IMR-90 (cell line): ENCODE data around the gene TRIM38. TPM values are rescaled to one million over a fixed set of nuclear protein-coding genes. Genes with fewer than 3 reads are reported as not detected.

ENCODE experiments used
- ATAC-seq: fragments of 200-7000 bp; cut with Tn5 transposase; 2 replicates; pipeline ENCODE4 v1.9.1; 2020; ENCODE audit warnings: low read depth, mild to moderate bottlenecking, moderate library complexity
- BruUV-seq: library from RNA; stranded (reverse); fragments of 400-500 nt; replicated peaks from 2 replicates; lab custom pipeline; 2021; lab: Mats Ljungman, UMichigan
- CTCF ChIA-PET: fragments of 300-600 bp; formaldehyde crosslinking; extraction: SDS; loops from one replicate; lab custom pipeline; 2021; ENCODE audit warnings: antibody characterized with exemption; lab: Yijun Ruan, JAX
- POLR2A ChIA-PET: fragments of 300-600 bp; sonication (Branson Sonifier 250); formaldehyde crosslinking; loops from one replicate; lab custom pipeline; 2022; ENCODE audit warnings: antibody characterized with exemption; ENCODE audit not compliant: unreplicated experiment; lab: Charles Lee
- DNase-seq: peaks from one replicate; pipeline ENCODE4 v3.0.0; 2013
- H2AFZ ChIP-seq: replicated peaks from 2 replicates; pipeline ENCODE3; 2013; ENCODE audit warnings: low read length, mild to moderate bottlenecking; ENCODE audit not compliant: poor library complexity
- H2AK5ac ChIP-seq: 2 replicates; pipeline ENCODE4 v1.6.1; 2013; ENCODE audit warnings: low read depth, low read length, inconsistent platforms
- H2AK9ac ChIP-seq: replicated peaks from 2 replicates; pipeline ENCODE3; 2013; ENCODE audit warnings: mild to moderate bottlenecking, low read depth, low read length, moderate library complexity; ENCODE audit not compliant: poor library complexity
- H2BK120ac ChIP-seq: 2 replicates; pipeline ENCODE4 v1.6.1; 2013; ENCODE audit warnings: low read depth, low read length, inconsistent platforms
- H2BK15ac ChIP-seq: 3 replicates; pipeline ENCODE4 v1.6.1; 2013; ENCODE audit warnings: low read depth, low read length, inconsistent platforms
- H2BK20ac ChIP-seq: 2 replicates; pipeline ENCODE4 v1.6.1; 2013; ENCODE audit warnings: low read depth, mild to moderate bottlenecking, inconsistent platforms, low read length, moderate library complexity
- H2BK5ac ChIP-seq: 2 replicates; pipeline ENCODE4 v1.6.1; 2013; ENCODE audit warnings: mild to moderate bottlenecking, low read depth, low read length, inconsistent platforms; ENCODE audit not compliant: poor library complexity, severe bottlenecking
- H3K14ac ChIP-seq: replicated peaks from 2 replicates; pipeline ENCODE4 v1.6.1; 2013; ENCODE audit warnings: low read depth, low read length, inconsistent platforms
- H3K18ac ChIP-seq: 2 replicates; pipeline ENCODE4 v1.6.1; 2013; ENCODE audit warnings: low read depth, low read length, control low read depth
- H3K23ac ChIP-seq: 2 replicates; pipeline ENCODE4 v1.6.1; 2013; ENCODE audit warnings: low read depth, low read length, inconsistent platforms
- H3K27ac ChIP-seq: 2 replicates; pipeline ENCODE4 v1.5.1; 2013; ENCODE audit warnings: mild to moderate bottlenecking, control low read depth, low read length; ENCODE audit not compliant: insufficient read depth
- H3K27me3 ChIP-seq: 2 replicates; pipeline ENCODE4 v1.6.1; 2013; ENCODE audit warnings: low read length; ENCODE audit not compliant: control insufficient read depth, insufficient read depth
- H3K36me3 ChIP-seq: 2 replicates; pipeline ENCODE4 v1.6.1; 2013; ENCODE audit warnings: low read length, mixed read lengths; ENCODE audit not compliant: control insufficient read depth, insufficient read depth
- H3K4ac ChIP-seq: 2 replicates; pipeline ENCODE4 v1.6.1; 2013; ENCODE audit warnings: low read depth, low read length, inconsistent platforms
- H3K4me1 ChIP-seq: 2 replicates; pipeline ENCODE4 v1.6.1; 2013; ENCODE audit warnings: low read length, mixed read lengths; ENCODE audit not compliant: control insufficient read depth, insufficient read depth
- H3K4me2 ChIP-seq: 2 replicates; pipeline ENCODE4 v1.6.1; 2013; ENCODE audit warnings: low read depth, mild to moderate bottlenecking, control low read depth, low read length, moderate library complexity
- H3K4me3 ChIP-seq: 2 replicates; pipeline ENCODE4 v1.5.1; 2013; ENCODE audit warnings: low read depth, mild to moderate bottlenecking, control low read depth, low read length, moderate library complexity; ENCODE audit not compliant: insufficient read depth
- H3K56ac ChIP-seq: 2 replicates; pipeline ENCODE4 v1.6.1; 2013; ENCODE audit warnings: low read length, inconsistent platforms; ENCODE audit not compliant: insufficient read depth; ENCODE audit errors: extremely low read depth
- H3K79me1 ChIP-seq, 2 experiments: 2 replicates each; pipeline ENCODE4 v1.6.1; 2013; ENCODE audit warnings: low read length in 2 of 2, inconsistent platforms in 1 of 2, low read depth in 1 of 2
- H3K9ac ChIP-seq: 2 replicates; pipeline ENCODE4 v1.6.1; 2013; ENCODE audit warnings: low read depth, low read length, control low read depth
- H3K9me1 ChIP-seq: 2 replicates; pipeline ENCODE4 v1.6.1; 2013; ENCODE audit warnings: low read length, inconsistent platforms; ENCODE audit not compliant: insufficient read depth
- H3K9me3 ChIP-seq: 2 replicates; pipeline ENCODE4 v1.6.1; 2013; ENCODE audit warnings: low read length; ENCODE audit not compliant: control insufficient read depth, insufficient read depth
- H4K20me1 ChIP-seq: 2 replicates; pipeline ENCODE4 v1.6.1; 2013; ENCODE audit warnings: low read length, inconsistent platforms; ENCODE audit not compliant: insufficient read depth
- H4K5ac ChIP-seq: 2 replicates; pipeline ENCODE4 v1.6.1; 2013; ENCODE audit warnings: mild to moderate bottlenecking, low read depth, low read length, control low read depth
- H4K8ac ChIP-seq, 2 experiments: 2 replicates each; pipeline ENCODE4 v1.6.1; 2013; ENCODE audit warnings: low read depth in 2 of 2, low read length in 2 of 2, control low read depth in 1 of 2, inconsistent platforms in 1 of 2
- H4K91ac ChIP-seq: 2 replicates; pipeline ENCODE4 v1.6.1; 2013; ENCODE audit warnings: low read depth, low read length, inconsistent platforms; ENCODE audit not compliant: insufficient read depth
- BHLHE40 ChIP-seq: fragments of 150-350 bp; IDR thresholded peaks from 2 replicates; pipeline ENCODE4 v1.6.1; 2016; ENCODE audit warnings: mild to moderate bottlenecking, low read depth, low read length
- CEBPB ChIP-seq: IDR thresholded peaks from 2 replicates; pipeline ENCODE4 v1.6.1; 2012; ENCODE audit warnings: low read depth, low read length, improper control_type of control experiment
- CHD1 ChIP-seq: IDR thresholded peaks from 2 replicates; pipeline ENCODE4 v1.6.1; 2012; ENCODE audit warnings: low read depth, low read length, improper control_type of control experiment
- FOS ChIP-seq: fragments of 150-350 bp; IDR thresholded peaks from 2 replicates; pipeline ENCODE4 v1.6.1; 2016; ENCODE audit warnings: low read depth, low read length
- MAFK ChIP-seq: IDR thresholded peaks from 2 replicates; pipeline ENCODE4 v1.6.1; 2012; ENCODE audit warnings: low read depth, low read length, improper control_type of control experiment
- MAZ ChIP-seq: IDR thresholded peaks from 2 replicates; pipeline ENCODE4 v1.6.1; 2012; ENCODE audit warnings: low read depth, mild to moderate bottlenecking, low read length, improper control_type of control experiment, moderate library complexity, borderline replicate concordance
- MXI1 ChIP-seq: IDR thresholded peaks from 2 replicates; pipeline ENCODE4 v1.6.1; 2012; ENCODE audit warnings: low read depth, mild to moderate bottlenecking, low read length, moderate library complexity, borderline replicate concordance
- NFE2L2 ChIP-seq: fragments of 150-350 bp; IDR thresholded peaks from 2 replicates; pipeline ENCODE4 v1.6.1; 2016; ENCODE audit warnings: low read depth, mild to moderate bottlenecking, low read length
- POLR2A ChIP-seq: IDR thresholded peaks from 2 replicates; pipeline ENCODE4 v1.6.1; 2012; ENCODE audit warnings: mild to moderate bottlenecking, low read depth, low read length
- RAD21 ChIP-seq: IDR thresholded peaks from 2 replicates; pipeline ENCODE4 v1.6.1; 2012; ENCODE audit warnings: low read length, improper control_type of control experiment
- RCOR1 ChIP-seq: IDR thresholded peaks from 2 replicates; pipeline ENCODE4 v1.6.1; 2012; ENCODE audit warnings: mild to moderate bottlenecking, low read length, improper control_type of control experiment; ENCODE audit not compliant: insufficient replicate concordance
- RFX5 ChIP-seq: IDR thresholded peaks from 2 replicates; pipeline ENCODE4 v1.8.0; 2012; ENCODE audit warnings: low read depth, mild to moderate bottlenecking, low read length, moderate library complexity
- SMC3 ChIP-seq: fragments of 150-350 bp; IDR thresholded peaks from 2 replicates; pipeline ENCODE4 v1.6.1; 2016; ENCODE audit warnings: low read depth, mild to moderate bottlenecking, antibody characterized with exemption, low read length, moderate library complexity
- USF2 ChIP-seq: fragments of 150-350 bp; IDR thresholded peaks from 2 replicates; pipeline ENCODE4 v1.6.1; 2017; ENCODE audit warnings: mild to moderate bottlenecking, antibody characterized with exemption, low read length, low read depth
- WGBS, 2 experiments: methylation state at CpG; one replicate each; pipeline versions ENCODE4 v1.1.5 to v1.1.7; 2013; ENCODE audit warnings: missing lambda C conversion rate in 2 of 2; ENCODE audit not compliant: insufficient read length in 1 of 2; ENCODE audit errors: extremely low coverage in 2 of 2; 5-methylcytosine and 5-hydroxymethylcytosine counted together
- dilution Hi-C: fragments of 300-500 bp; cut with HindIII; formaldehyde crosslinking; loops from one replicate; pipeline ENCODE4 v1.14.3; 2018; ENCODE audit warnings: low sequenced_read_pairs; ENCODE audit not compliant: unreplicated experiment
- in situ Hi-C: fragments of 300-500 bp; cut with MboI; formaldehyde crosslinking; loops from 3 replicates; pipeline ENCODE4 v1.14.3; 2019; ENCODE audit warnings: low sequenced_read_pairs, inconsistent platforms, mixed read lengths
- intact Hi-C: fragments of 100-400 bp; cut with micrococcal nuclease; formaldehyde crosslinking; loops from 2 replicates; pipeline ENCODE4 v1.10.0; 2022
- polyA plus RNA-seq, 3 experiments: library from polyadenylated mRNA; depleted of rRNA; stranded (reverse); fragments of >200 nt; gene quantifications; 2 replicates each; pipeline ENCODE4 v1.2.3, GENCODE V29; 2012; ENCODE audit warnings: low replicate concordance in 1 of 3
- total RNA-seq: library from RNA; depleted of rRNA; stranded (reverse); fragments of >200 nt; gene quantifications from 2 replicates; pipeline ENCODE4 v1.2.3, GENCODE V29; 2012
- TF ChIP-seq, protein P1 (sequence below): fragments of 150-350 bp; IDR thresholded peaks from 2 replicates; pipeline ENCODE4 v1.6.1; 2016; ENCODE audit warnings: low read depth, mild to moderate bottlenecking, low read length, moderate library complexity, borderline replicate concordance
- TF ChIP-seq, protein P2 (sequence below): conservative IDR thresholded peaks from 2 replicates; pipeline ENCODE4 v1.5.1; 2012; ENCODE audit warnings: mild to moderate bottlenecking, low read depth, low read length, improper control_type of control experiment

The TRIM38 gene
- total and polyA plus RNA-seq, 2 of the 4 experiments (the other 2 are of a cell fraction) = 4.1 to 6.3 TPM

GRCh38 chr6:26019261-26019830 is 56.7 kb downstream of the TRIM38 start:
- intact Hi-C loops = no loop called here
- CTCF ChIA-PET = no interaction called here
- no peak overlapping the region for H3K4me3 ChIP-seq
- H2BK15ac ChIP-seq = no peak overlapping the region
- peaks cover 4 to 10% of the 10 kb centered on the region in 2 experiments; a peak in 2 of 4 replicates for H3K79me1 ChIP-seq
- no peak overlapping the region for H2AK9ac ChIP-seq
- H3K27me3 ChIP-seq = no peaks in the 10 kb centered on the region
- peak overlapping the region; percentile 7 for H2BK5ac ChIP-seq
- no peaks in the 10 kb centered on the region for H3K36me3 ChIP-seq
- H3K18ac ChIP-seq = no peak overlapping the region
- H4K91ac ChIP-seq = peak overlapping the region; percentile 12; the same call in 1 of the 2 replicates
- peak overlapping the region in 1 of 2 experiments; percentile 38; a peak in 1 of 4 replicates for H4K8ac ChIP-seq
- 0 out of 2 replicates have a peak, but pooled peaks cover 3% of the 10 kb centered on the region for H3K9me1 ChIP-seq
- no peak overlapping the region for H2AK5ac ChIP-seq
- POLR2A ChIA-PET = interaction anchor here (0.8 kb wide), 1 partner anchor 12 kb away, joined by 6 read pairs; a partner anchor contains a TSS
- H3K14ac ChIP-seq = no peak overlapping the region
- no peak for ATAC-seq
- no peaks in the 10 kb centered on the region for H4K20me1 ChIP-seq
- H3K9me3 ChIP-seq = no peaks in the 10 kb centered on the region
- 70% methylated on average over 3 of the region's 9 CpGs; no CpG with 5 or more reads in 1 of the 2 experiments for WGBS, 2 experiments
- dilution Hi-C loops = no loop called here
- no peak overlapping the region for H3K4me2 ChIP-seq
- H2BK20ac ChIP-seq = peak overlapping the region; percentile 10; the same call in 1 of the 2 replicates
- no peak overlapping the region for H3K4ac ChIP-seq
- in situ Hi-C loops = no loop called here
- TF ChIP-seq RCOR1 = no peak
- TF ChIP-seq USF2 = no peak
- no peak for TF ChIP-seq RFX5
- no peak for TF ChIP-seq NFE2L2
- TF ChIP-seq, protein P1, sequence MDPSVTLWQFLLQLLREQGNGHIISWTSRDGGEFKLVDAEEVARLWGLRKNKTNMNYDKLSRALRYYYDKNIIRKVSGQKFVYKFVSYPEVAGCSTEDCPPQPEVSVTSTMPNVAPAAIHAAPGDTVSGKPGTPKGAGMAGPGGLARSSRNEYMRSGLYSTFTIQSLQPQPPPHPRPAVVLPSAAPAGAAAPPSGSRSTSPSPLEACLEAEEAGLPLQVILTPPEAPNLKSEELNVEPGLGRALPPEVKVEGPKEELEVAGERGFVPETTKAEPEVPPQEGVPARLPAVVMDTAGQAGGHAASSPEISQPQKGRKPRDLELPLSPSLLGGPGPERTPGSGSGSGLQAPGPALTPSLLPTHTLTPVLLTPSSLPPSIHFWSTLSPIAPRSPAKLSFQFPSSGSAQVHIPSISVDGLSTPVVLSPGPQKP = no peak
- TF ChIP-seq MXI1 = no peak
- no peak for TF ChIP-seq CEBPB
- TF ChIP-seq, protein P2, sequence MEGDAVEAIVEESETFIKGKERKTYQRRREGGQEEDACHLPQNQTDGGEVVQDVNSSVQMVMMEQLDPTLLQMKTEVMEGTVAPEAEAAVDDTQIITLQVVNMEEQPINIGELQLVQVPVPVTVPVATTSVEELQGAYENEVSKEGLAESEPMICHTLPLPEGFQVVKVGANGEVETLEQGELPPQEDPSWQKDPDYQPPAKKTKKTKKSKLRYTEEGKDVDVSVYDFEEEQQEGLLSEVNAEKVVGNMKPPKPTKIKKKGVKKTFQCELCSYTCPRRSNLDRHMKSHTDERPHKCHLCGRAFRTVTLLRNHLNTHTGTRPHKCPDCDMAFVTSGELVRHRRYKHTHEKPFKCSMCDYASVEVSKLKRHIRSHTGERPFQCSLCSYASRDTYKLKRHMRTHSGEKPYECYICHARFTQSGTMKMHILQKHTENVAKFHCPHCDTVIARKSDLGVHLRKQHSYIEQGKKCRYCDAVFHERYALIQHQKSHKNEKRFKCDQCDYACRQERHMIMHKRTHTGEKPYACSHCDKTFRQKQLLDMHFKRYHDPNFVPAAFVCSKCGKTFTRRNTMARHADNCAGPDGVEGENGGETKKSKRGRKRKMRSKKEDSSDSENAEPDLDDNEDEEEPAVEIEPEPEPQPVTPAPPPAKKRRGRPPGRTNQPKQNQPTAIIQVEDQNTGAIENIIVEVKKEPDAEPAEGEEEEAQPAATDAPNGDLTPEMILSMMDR = no peak
- TF ChIP-seq RAD21 = no peak
- TF ChIP-seq FOS = no peak
- TF ChIP-seq BHLHE40 = no peak
- no peak for TF ChIP-seq MAFK
- no peak for TF ChIP-seq SMC3
- no peak for TF ChIP-seq POLR2A
- TF ChIP-seq CHD1 = no peak
- TF ChIP-seq MAZ = no peak
- H4K5ac ChIP-seq = no peak overlapping the region
- H2AFZ ChIP-seq = no peak overlapping the region
- peaks cover 12% of the 10 kb centered on the region for H3K4me1 ChIP-seq
- no peak overlapping the region for H2BK120ac ChIP-seq
- no peak overlapping the region for H3K56ac ChIP-seq
- H3K9ac ChIP-seq = no peak overlapping the region
- BruUV-seq = no TSS peak
- no peak for DNase-seq
- H3K27ac ChIP-seq = no peak overlapping the region
- no peak overlapping the region for H3K23ac ChIP-seq
